ENCODE results near the gene DUOX2.

GRCh38 chr15:45118996-45119395 lies 5.0 kb upstream of the DUOX2 start:
- TF ChIP-seq CTCF (IDR thresholded peaks at IDR 0.05) (no peak), POLR2A (IDR thresholded peaks at IDR 0.05) (no peak), POLR2AphosphoS5 (IDR thresholded peaks at IDR 0.05) (no peak)

Measured in transverse colon (tissue), 4 donors.